GM04504 (cell line): ENCODE data around the gene ZNF773.
"Not testable (repeated sequence)": the region's sequence is repeated elsewhere in the genome, so short reads cannot be mapped to it uniquely, and the experiment has no call there.

ENCODE experiments used
- DNase-seq: peaks from one replicate; pipeline ENCODE4 v3.0.0-alpha.2; 2012; ENCODE audit warnings: low read depth

Gene ZNF773

DNA sequence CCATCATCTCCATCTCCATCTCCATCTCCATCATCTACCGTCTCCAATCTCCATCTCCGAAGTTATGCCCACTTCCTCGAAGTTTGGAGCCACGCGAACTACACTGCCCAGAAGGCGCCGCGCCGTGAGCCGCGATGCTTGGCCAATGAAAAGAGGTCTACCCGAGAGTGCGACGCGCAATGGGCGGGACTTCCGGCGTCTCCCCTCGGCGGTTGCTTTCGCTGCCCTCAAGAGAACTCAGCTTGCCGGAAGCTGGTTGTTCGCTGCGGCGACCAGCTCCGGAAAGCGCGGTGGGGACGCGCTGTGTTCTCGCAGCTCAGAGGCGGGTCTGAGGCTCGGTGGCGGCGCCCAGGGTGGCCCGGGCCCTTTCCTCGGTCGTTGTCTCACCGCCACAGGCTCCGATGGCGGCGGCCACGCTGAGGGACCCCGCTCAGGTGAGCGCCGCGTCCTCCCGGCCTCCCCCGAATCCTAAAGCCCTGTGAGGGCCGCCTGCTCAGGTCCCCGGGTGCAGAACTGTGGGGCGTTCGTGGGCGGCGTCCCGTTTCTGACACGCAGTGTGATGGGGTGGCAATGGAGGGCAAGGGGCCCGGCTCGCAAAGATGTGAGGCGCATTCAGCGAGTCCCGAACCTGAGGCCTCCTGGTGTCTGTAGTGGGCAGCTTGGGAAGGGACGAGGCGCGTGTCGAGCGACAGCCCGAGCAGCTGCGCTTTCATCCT lies at the start of gene ZNF773:
TSS of gene ZNF773 (plus strand) at position 259 of the 716 bp plus-strand sequence. CDS start at position 402, 143 bp downstream.
- DNase-seq, result peak; percentile 84

DNA sequence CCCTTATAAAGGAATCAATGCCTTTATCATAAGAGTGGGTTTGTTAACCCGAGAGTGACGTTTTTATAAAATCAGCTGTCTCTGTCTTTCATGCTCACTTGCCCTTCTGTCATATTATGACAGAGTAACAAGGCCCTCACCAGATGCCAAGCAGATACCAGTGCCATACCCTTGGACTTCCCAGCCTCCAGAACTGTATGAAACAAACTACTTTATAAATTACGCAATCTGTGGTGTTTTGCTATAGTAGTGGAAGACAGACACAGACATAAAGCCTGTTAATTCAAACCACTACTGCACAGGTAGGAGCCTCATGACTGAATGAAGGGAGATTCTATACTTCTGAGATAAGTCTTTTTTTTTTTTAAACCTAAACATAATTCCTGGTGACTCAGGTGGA lies 47.4 kb upstream of the ZNF773 start:
- no peak for DNase-seq

DNA sequence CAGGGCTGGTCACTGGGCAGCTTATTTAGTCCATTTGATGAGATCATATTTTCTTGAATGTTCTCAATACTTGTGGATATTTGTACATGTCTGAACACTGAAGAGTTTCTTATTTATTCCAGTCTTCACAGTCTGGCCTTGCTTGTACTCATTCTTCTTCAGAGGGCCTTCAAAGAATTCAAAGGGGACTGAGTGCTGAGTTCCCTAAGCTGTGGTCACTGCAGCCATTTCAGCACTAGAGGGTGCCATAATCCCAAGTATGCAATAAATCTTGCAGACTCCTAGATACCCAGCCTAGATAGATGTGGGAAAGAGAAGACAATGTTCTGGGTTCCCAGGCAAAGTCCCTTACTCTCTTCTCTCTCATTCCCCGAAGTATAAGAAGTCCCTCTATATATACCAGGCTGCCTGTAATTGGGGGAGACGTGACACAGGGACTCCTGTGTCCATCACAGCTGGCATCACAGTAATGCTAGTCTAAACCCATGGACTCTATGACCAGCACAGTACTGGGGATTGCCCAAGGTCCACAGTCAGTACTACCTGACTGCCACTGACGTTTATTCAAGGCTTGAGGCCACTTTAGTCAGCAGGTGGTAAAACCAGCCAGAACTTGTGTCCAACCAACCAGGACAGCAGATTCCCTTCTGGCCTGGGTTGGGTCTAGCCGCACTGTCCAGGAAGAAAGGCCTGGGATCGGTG lies 33.9 kb upstream of the ZNF773 start:
- no peak for DNase-seq

DNA sequence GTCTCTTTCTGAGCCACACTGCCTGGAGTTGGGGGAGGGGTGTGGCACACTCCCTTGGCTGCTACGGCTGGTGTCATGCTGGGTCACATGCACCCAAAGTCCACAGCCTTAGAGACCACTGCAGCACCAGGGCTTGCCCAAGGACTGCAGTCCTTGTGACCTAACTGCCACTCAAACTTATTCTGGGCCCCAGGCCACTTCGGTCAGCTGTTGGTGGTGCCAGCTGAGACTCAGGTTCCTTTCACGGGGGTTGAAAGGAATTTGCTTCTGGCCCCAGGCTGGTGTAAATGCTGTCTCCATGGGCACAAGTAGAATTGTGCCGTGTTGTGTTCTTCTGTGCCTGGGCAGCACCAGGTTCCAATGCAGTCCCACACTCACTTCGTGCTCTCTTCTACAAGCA lies 33.2 kb upstream of the ZNF773 start:
- DNase-seq, result no peak

DNA sequence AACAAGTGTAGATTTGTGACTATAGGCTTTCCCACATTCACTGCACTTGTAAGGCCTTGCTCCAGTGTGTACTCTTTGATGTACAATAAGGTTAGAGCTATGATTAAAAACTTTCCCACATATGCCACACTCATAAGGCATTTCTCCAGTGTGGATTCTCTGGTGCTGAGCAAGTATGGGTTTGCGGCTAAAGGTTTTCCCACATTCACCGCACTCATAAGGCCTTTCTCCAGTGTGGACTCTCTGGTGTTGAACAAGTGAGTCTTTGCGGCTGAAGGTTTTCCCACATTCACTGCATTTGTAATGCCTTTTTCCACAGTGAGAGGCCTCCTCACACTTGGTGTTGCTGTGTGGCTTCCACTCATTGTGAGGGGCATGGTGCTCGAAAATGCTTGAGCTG lies 26.1 kb upstream of the ZNF773 start:
- no peak for DNase-seq

DNA sequence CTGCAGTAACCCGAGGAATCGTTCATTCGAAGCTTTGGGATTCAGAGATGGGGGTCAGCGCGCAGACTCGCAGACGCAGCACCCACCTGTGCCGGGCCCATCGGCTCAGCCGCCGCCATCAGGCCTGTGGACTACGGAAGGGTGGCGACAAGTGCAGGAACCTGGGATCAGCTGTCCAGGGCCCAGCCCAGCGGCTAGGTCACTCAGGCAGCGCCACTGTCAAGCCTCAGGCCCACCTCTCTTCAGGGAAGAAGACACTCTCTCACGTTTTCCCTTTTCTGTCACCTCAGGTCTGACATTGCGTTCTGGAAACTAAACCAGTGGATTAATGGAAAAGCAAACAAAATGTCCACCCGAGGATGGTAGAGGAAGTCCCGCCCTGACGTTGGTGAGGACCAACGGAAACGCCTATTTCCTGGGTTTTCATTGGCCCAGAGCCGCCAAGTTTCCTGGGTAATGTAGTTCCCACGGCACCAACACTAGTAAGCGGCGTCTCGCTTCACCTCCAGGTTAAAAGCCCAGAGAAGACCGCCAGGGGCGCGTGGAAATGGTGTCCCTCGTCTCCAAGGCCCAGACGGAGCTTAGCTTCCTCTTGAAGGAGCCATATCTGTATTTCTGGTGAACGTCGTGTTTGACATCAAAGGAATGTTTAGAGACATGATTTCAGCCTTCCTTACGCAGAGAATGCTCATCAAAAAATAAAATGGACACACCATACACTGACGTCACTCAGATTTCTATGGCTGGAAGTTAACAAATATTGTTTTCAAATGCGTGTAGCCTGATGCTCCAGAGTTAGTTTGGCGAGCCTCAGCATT lies 22.3 kb upstream of the ZNF773 start, which contains the start of gene ZNF772:
TSS of gene ZNF772 (minus strand) at position 376 of the 818 bp plus-strand sequence. CDS start at position 119, 257 bp downstream.
- peak; percentile 89 for DNase-seq

DNA sequence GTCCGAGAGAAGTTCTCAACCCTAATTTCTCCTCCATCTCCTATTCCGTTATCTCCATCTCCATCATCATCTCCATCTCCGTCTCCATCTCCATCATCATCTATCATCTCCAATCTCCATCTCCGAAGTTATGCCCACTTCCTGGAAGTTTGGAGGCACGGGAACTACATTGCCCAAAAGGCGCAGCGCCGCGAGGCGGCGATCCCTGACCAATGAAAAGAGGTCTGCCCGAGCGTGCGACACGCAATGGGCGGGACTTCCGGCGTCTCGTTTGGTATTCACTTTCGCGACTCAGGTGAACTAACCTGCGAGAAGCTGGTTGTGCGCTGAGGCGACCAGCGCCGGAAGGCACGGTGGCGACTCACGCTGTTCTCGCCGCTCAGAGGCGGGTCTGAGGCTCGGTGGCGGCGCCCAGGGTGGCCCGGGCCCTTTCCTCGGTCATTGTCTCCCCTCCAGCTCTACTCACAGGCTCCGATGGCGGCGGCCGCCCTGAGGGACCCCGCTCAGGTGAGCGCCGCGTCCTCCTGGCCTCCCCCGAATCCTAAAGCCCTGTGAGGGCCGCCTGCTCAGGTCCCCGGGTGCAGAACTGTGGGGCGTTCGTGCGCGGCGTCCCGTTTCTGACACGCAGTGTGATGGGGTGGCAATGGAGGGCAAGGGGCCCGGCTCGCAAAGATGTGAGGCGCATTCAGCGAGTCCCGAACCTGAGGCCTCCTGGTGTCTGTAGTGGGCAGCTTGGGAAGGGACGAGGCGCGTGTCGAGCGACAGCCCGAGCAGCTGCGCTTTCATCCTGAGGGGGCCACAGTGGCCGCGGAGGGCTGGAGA lies 12.1 kb upstream of the ZNF773 start, which contains the start of gene ZNF419:
TSS of gene ZNF419 (plus strand) at position 274 of the 822 bp plus-strand sequence. CDS start at position 475, 201 bp downstream.
- peak; percentile 69 for DNase-seq

DNA sequence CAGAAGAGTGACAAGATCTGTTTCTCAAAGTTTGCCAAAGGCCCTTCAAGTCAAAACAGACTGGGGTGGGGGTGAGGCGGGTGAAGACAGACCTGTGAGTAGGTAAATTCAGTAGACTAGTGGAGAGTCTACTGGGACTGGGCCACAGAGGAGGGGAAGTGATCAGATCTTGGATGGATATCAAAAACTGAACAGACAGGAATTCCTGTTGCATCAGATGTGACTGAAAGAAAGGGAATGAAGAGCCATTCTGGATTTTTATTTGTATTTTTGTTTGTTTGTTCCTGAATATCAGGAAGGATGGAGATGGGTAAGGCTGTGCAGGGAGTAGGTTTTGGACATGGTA lies 11.5 kb upstream of the ZNF773 start:
- DNase-seq, result not testable (repeated sequence)

DNA sequence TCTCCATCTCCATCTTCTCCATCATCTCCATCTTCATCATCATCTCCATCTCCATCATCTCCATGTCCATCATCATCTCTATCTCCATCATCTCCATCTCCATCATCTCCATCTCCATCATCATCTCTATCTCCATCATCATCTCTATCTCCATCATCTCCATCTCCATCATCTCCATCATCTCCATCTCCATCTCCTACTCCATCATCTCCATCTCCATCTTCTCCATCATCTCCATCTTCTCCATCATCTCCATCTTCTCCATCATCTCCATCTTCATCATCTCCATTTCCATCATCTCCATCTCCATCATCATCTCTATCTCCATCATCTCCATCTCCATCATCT lies 432 bp upstream of the ZNF773 start:
- DNase-seq, result not testable (repeated sequence)

DNA sequence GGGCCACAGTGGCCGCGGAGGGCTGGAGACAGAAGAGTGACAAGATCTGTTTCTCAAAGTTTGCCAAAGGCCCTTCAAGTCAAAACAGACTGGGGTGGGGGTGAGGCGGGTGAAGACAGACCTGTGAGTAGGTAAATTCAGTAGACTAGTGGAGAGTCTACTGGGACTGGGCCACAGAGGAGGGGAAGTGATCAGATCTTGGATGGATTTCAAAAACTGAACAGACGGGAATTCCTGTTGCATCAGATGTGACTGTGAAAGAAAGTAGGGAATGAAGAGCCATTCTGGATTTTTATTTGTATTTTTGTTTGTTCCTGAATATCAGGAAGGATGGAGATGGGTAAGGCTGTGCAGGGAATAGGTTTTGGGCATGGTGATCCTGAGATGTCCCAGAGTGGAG lies 662 bp downstream of the ZNF773 start:
- peak; percentile 33 for DNase-seq

DNA sequence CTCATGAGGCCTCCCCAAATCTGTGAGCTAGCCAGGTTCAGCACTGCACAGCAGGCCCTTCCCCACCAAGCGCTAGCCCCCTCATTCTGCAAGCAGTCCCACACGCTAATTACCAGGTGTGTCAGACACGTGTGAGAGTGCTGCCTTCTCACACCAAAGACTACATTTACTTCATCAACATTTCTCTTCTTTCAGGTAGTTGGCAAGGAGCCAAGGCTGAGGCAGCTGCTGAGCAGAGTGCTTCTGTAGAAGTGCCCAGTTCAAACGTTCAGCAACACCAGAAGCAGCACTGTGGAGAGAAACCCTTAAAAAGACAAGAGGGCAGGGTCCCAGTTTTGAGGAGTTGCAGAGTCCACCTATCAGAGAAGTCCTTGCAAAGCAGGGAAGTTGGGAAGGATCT lies 6.4 kb downstream of the ZNF773 start:
- DNase-seq, result no peak

DNA sequence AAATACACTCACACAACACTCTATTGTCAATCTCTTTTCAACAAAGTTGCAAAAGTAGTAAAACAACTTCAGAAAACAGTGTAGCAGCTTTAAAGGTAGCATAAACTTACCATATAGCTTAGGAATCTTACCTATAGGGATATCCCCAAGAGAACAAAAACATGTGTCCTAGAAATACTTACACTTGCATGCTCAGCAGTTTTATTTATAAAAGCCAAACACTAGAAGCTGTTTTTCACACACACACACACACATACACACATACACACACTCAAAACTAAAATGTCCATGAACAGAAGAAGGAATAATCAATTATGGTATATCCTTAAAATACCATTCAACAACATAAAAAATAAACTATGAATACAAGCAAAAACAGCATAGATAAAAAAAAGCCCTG lies 11.7 kb downstream of the ZNF773 start:
- no peak for DNase-seq

DNA sequence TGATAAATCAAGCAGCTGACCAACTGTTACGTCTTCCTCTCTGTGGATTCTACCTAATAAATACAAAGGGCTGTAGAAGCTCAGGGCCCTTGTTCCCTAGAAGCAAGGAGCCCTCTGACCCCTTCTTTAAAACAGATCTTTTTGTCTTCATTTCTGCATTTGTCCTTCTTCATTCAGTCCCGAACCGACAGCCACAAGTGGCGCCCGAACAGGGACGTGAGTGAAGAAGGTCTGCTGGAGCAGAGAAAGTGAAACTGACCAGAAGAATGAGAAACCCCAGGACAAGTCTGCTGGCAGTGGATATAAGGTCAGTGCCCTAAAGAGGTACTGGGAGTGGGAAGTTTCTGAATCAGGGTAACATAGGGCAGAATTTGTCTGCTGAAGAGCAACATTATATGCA lies 13.1 kb downstream of the ZNF773 start:
- no peak for DNase-seq

DNA sequence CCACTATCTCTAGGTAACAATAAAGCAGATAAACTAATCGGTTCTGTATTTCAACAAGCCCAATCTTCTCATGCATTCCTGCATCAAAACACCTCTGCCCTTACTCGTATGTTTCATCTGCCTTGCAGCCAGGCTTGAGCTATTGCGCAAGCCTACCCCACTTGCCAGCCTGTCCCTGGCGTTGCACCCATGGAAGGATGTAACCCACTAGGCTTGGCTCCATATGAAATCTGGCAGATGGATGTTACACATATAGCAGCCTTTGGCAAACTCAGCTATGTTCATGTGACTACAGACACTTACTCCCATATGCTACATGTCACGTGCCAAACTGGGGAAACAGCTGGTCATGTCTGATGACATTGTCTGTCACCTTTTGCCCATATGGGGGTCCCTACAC lies 15.5 kb downstream of the ZNF773 start:
- DNase-seq, result no peak

DNA sequence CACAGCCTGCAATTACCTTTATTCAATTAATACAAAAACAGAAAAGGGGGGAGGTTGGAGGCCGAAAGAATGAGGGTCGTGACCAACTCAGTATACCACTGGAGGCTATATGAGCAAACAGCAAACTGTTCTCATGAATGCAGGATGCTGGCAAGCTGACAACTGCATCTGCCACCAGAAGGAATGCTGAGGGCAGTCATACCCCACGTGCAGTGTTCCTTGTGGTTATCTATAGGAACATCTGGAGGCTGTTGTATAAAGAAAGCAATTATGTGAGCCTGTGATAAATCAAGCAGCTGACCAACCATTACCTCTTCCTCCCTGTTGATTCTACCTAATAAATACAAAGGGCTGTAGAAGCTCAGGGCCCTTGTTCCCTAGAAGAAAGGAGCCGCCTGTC lies 18.3 kb downstream of the ZNF773 start:
- DNase-seq, result not testable (repeated sequence)

DNA sequence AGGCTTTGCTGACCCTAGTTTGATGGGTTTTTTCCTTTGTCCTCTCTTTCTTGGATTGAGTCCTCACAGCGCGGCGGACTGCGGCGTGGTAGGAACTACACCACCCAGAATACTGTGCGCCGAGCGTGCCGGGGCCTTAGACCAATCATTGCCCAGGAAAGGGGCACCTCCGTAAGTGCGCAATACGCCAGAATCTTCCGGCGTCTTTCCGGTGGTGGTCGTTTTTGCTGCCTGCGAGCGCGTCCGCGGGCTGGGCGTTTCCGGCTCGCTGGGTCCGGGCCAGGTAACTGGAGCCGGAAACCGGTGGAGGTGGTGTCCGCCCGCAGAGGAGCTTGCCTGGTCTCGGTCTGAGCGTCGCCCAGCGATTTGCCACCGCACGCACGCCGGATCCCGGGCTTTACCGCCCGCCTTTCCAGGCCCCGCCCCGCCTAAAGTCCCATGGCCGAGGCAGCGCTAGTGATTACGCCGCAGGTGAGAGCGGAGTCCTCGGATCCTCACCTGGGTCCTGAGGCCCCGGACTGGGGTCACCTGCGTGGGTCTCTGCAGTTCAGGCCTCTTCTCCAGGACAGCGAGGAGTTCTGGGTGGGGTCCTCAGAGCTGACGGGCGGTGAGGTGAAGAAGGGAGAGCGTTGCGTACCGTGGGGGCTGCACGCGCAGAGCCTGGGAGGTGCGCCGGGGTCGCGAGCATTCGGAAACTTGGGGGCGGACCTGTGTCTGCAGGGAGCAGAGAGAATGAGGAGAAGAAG lies 27.6 kb downstream of the ZNF773 start, which contains the start of gene ZNF549:
TSS of gene ZNF549 (plus strand) at position 221 of the 746 bp plus-strand sequence. CDS start at position 439, 218 bp downstream.
- DNase-seq, result peak; percentile 79

DNA sequence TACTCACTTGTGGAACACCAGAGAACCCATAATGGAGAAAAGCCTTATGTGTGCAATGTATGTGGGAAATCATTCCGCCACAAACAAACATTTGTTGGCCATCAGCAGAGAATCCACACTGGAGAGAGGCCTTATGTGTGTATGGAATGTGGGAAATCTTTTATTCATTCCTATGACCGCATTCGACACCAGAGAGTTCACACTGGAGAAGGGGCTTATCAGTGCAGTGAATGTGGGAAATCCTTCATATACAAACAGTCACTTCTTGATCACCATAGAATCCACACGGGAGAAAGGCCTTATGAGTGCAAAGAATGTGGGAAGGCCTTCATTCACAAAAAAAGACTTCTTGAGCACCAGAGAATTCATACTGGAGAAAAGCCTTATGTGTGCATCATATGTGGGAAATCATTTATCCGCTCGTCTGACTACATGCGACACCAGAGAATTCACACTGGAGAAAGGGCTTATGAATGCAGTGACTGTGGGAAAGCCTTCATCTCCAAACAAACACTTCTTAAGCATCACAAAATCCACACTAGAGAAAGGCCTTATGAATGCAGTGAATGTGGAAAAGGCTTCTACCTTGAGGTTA lies 38.3 kb downstream of the ZNF773 start:
- no peak for DNase-seq

DNA sequence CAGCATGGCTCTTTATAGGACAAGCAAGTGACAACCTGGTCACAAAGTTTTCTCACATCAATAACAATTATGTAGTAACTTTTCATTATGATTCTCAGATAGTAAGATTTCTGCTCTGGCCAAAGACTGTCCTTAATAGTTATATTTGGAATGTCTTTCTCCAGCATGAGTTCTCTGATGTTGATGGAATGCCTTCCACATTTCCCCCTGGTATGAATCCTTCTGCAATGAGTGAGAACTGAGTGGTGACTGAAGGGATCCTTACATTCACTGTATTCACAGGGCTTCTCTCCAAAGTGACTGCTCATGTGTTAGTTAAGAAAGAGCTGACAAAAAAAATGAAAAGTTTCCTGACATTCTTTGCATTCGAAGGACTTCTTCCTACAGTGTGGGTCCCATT lies 46.8 kb downstream of the ZNF773 start:
- DNase-seq, result no peak

DNA sequence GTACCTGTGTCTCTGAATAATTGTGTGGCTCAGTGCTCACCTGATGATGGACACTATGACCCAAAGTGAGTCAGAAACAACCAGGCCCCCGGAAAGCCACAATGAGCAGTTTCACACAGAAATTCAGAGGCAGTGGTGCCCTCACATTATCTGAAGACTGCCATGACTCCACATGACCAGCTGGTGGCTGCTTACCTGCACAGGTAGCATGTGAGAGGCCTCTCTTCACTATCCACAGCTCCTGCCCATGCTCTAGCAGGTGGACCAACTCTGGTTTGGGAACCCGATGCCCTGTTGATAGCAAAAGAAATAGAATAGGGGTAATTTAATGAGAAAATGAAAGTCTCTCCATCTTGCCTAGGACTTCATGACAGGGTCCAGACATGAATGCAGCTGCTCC lies 52.7 kb downstream of the ZNF773 start:
- DNase-seq, result no peak

DNA sequence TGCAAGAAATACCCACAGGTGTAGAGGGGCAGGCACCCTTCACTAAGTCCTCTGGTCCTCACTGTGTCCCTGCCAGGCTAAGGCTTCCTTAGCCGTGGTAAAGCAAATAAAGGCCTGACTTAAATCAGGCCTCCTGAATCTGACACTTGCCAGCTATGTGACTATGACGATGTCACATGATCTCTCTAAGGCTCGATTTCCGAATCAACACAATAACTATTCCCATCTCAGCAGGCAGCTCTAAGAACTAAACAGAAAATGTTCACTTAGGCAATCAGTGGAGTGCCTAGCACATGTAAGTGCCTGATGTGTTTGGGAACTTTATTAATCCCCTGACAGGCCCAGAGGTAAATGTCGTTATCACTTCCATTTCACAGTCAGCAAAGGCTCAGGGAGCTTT lies 57.9 kb downstream of the ZNF773 start:
- DNase-seq, result no peak
